BE2C (cell line): Measurements from ENCODE around the gene KRTAP9-6.

ENCODE experiments used
- DNase-seq: peaks from one replicate; pipeline ENCODE4 v3.0.0-alpha.2; 2020
- H3K27me3 ChIP-seq: fragments of 250-450 bp; sonication (Bioruptor Pico); 2 replicates; pipeline ENCODE4 v1.5.1; 2020; ENCODE audit warnings: mild to moderate bottlenecking
- H3K36me3 ChIP-seq: fragments of 250-450 bp; sonication (Bioruptor Pico); 2 replicates; pipeline ENCODE4 v1.5.1; 2020; ENCODE audit warnings: mild to moderate bottlenecking
- H3K4me1 ChIP-seq: fragments of 250-450 bp; sonication (Bioruptor Pico); 2 replicates; pipeline ENCODE4 v1.5.1; 2020
- H3K4me3 ChIP-seq: 2 replicates; pipeline ENCODE4 v1.5.1; 2011; ENCODE audit warnings: low read depth, low read length
- H3K9me3 ChIP-seq: fragments of 250-450 bp; sonication (Bioruptor Pico); 2 replicates; pipeline ENCODE4 v1.5.1; 2020
- TF ChIP-seq, protein P1 (sequence below): IDR thresholded peaks from 2 replicates; pipeline ENCODE4 v1.5.1; 2012; ENCODE audit warnings: mild to moderate bottlenecking, low read depth, low read length

Gene KRTAP9-6

DNA sequence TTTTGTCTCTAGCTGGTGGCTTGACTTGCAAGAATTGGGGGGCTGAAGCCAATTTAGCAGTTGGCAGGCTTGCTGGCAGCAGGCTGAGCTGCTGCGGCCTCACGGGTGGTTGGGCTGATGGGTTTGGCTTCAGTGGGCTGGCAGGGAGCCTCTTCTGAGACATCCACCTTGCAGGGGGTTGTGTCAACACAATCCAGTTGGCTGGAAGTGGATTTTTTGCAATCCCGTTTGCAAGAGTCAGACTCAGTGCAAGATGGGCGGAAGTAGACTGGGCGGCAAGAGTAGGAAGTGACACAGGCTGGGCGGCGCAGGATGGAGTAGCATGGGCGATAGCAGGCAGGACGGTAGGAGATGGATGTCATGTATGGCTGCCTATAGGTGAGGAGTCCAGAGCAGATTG is 42.5 kb downstream of the KRTAP9-6 start:
- TF ChIP-seq, protein P1, sequence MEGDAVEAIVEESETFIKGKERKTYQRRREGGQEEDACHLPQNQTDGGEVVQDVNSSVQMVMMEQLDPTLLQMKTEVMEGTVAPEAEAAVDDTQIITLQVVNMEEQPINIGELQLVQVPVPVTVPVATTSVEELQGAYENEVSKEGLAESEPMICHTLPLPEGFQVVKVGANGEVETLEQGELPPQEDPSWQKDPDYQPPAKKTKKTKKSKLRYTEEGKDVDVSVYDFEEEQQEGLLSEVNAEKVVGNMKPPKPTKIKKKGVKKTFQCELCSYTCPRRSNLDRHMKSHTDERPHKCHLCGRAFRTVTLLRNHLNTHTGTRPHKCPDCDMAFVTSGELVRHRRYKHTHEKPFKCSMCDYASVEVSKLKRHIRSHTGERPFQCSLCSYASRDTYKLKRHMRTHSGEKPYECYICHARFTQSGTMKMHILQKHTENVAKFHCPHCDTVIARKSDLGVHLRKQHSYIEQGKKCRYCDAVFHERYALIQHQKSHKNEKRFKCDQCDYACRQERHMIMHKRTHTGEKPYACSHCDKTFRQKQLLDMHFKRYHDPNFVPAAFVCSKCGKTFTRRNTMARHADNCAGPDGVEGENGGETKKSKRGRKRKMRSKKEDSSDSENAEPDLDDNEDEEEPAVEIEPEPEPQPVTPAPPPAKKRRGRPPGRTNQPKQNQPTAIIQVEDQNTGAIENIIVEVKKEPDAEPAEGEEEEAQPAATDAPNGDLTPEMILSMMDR, result no peak
- H3K4me3 ChIP-seq, result no peak overlapping the region
- no peaks in the 10 kb centered on the region for H3K36me3 ChIP-seq
- no peaks in the 10 kb centered on the region for H3K4me1 ChIP-seq
- no peak for DNase-seq
- H3K9me3 ChIP-seq, result no peaks in the 10 kb centered on the region
- peaks cover 60% of the 10 kb centered on the region for H3K27me3 ChIP-seq

DNA sequence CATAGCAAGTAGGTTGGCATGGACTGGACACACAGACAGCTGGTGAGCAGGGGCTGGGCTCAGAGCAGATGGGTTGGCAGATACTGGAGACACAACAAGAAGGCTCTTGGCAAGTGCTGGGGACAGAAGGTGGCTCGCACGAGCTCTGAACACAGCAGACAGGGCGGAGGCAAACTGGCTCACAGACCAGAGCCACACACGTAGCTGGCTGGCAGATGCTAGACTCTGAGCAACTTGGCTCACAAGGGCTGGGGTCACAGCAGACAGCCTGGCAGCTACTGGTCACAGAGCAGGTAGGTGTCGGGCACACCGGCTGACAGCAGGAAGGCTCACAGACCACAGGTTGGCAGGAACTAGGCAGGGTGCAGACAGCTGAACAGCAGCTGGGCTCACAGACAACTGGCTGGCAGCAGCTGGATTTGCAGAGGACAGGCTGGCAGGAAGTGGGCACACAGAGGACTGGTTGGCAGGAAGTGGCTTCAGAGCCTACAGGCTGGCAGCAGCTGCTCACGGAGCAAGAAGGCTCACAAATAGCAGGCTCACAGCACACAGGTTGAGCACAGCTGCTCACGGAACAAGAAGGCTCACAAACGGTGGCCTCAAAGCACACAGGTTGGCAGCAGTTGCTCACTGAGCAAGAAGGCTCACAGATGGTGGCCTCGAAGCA is 43.2 kb downstream of the KRTAP9-6 start:
- TF ChIP-seq, protein P1, result no peak

DNA sequence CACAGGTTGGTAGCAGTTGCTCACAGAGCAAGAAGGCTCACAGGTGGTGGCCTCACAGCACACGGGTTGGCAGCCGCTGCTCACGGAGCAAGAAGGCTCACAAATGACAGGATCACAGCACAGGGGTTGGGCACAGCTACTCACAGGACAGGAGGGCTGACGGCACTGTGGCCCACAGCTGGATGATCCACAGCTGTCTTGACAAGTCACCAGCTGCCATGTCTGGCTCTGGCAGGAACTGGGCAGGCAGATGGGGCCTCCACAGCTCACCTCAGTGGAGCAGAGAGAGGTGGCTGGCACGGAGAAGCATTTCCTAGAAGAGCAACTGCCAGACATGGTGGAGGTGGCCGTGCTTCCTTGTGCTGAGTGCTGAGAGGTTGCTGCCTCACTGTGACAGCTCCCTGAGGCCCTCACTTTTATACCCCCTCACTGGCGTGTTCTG is 43.8 kb downstream of the KRTAP9-6 start, which contains the start of gene KRTAP16-1:
Gene KRTAP16-1 (minus strand): TSS at position 392 of the 442 bp plus-strand sequence. CDS start 56 bp downstream, at position 336.
- TF ChIP-seq, protein P1, result no peak
- Histone ChIP-seq H3K36me3 (no peaks in the 10 kb centered on the region), H3K4me3 (no peak within 1 kb of the TSS), H3K4me1 (no peaks in the 10 kb centered on the region), H3K27me3 (peaks cover 72% of the 10 kb centered on the region), H3K9me3 (no peaks in the 10 kb centered on the region)
- no peak for DNase-seq

More for the DNA sequence above, 43.2 kb downstream of the KRTAP9-6 start:
- H3K9me3 ChIP-seq, result no peaks in the 10 kb centered on the region
- no peak for DNase-seq
- H3K4me3 ChIP-seq, result no peak overlapping the region
- H3K4me1 ChIP-seq, result no peaks in the 10 kb centered on the region
- no peaks in the 10 kb centered on the region for H3K36me3 ChIP-seq
- H3K27me3 ChIP-seq, result peaks cover 66% of the 10 kb centered on the region

DNA sequence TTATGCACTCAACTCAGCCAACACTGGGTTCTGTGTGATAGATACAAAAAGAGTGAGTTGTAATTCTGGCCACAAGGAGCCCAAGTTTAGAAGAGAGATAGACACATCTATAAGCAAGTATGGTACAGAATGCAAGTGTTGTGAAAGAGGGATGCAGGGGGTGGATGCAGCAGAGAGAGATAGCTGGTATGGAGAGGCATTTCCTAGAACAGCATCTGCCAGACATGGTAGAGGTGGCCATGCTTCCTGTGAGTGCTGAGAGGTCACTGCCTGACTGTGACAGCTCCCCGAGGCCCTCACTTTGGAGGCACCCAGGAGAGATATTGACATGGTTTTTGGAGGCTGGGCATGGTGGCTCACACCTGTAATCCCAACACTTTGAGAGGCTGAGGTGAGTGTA is 45.9 kb downstream of the KRTAP9-6 start:
- Histone ChIP-seq H3K27me3 (peaks cover 80% of the 10 kb centered on the region), H3K36me3 (no peaks in the 10 kb centered on the region), H3K4me3 (no peak overlapping the region), H3K9me3 (no peaks in the 10 kb centered on the region), H3K4me1 (no peaks in the 10 kb centered on the region)
- TF ChIP-seq, protein P1, result no peak
- DNase-seq, result no peak

DNA sequence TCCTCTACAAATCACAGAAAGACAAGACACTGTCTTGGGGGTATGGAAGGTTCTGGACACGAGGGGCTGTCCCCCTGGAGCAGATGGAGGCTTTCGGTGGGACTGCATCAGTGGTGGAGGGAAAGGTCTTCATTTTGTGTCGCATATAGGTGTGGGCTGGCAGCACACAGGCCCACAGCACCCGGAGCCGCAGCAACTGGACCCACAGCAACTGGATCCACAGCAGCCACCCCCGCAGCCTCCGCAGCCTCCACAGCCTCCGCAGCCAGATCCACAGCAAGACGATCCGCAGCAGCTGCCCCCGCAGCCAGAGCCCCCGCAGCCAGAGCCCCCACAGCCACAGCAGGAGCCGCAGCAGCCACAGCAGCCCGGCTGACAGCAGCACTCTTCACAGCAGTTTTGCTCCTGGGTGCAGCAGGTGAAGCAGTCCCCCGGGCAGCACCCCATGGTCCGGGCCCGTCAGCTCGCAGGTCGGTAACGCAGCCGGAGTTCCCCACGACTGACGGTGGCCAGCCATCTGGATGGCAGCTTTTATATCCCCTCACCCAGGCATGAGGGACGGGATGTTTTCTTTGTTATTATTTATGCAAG is 50.1 kb downstream of the KRTAP9-6 start, which contains the start of gene KRTAP17-1:
Gene KRTAP17-1 (minus strand): TSS at position 507 of the 591 bp plus-strand sequence. CDS start 60 bp downstream, at position 447.
- TF ChIP-seq, protein P1, result no peak
- Histone ChIP-seq H3K36me3 (no peaks in the 10 kb centered on the region), H3K4me3 (no peak within 1 kb of the TSS), H3K9me3 (no peaks in the 10 kb centered on the region), H3K27me3 (peaks cover 65% of the 10 kb centered on the region), H3K4me1 (no peaks in the 10 kb centered on the region)
- no peak for DNase-seq
